GM20000 (cell line): ENCODE measurements around the gene ADAM11.

Experiments used
- DNase-seq: peaks from one replicate; pipeline ENCODE4 v3.0.0; 2012; ENCODE audit warnings: low spot score
- TF ChIP-seq, protein P1 (sequence below): IDR thresholded peaks from 2 replicates; pipeline ENCODE4 v1.5.1; 2012; ENCODE audit warnings: mild to moderate bottlenecking, control low read depth; ENCODE audit errors: extremely low read depth, missing control alignments

ADAM11 gene

DNA sequence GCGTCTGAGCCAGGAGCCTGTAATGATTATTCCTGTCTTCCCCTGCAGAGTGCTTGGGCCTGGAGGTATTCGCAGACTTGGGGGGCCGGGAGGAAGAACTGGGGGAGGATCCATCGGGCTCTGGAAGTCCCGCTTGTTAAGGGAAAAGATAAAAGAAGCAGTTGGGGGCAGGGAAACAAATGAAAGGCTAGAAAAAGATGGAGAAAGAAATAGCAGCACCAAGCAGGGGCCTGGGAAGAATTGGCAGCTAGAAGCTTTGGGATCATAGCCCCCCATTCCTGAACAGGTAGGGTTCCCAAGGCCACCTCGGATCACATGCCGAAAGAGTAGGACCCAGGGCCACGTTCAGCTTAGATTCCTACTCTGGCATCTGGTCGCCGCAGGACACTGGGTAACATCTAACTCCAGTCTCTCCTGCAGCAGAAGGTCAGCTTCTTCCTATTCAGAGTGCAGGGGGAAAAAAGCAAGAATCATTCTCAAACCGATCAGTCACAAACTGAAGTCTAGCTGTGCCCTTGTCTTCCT lies 23.6 kb downstream of the ADAM11 start:
- TF ChIP-seq, protein P1, sequence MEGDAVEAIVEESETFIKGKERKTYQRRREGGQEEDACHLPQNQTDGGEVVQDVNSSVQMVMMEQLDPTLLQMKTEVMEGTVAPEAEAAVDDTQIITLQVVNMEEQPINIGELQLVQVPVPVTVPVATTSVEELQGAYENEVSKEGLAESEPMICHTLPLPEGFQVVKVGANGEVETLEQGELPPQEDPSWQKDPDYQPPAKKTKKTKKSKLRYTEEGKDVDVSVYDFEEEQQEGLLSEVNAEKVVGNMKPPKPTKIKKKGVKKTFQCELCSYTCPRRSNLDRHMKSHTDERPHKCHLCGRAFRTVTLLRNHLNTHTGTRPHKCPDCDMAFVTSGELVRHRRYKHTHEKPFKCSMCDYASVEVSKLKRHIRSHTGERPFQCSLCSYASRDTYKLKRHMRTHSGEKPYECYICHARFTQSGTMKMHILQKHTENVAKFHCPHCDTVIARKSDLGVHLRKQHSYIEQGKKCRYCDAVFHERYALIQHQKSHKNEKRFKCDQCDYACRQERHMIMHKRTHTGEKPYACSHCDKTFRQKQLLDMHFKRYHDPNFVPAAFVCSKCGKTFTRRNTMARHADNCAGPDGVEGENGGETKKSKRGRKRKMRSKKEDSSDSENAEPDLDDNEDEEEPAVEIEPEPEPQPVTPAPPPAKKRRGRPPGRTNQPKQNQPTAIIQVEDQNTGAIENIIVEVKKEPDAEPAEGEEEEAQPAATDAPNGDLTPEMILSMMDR, result no peak
- DNase-seq, result no peak

DNA sequence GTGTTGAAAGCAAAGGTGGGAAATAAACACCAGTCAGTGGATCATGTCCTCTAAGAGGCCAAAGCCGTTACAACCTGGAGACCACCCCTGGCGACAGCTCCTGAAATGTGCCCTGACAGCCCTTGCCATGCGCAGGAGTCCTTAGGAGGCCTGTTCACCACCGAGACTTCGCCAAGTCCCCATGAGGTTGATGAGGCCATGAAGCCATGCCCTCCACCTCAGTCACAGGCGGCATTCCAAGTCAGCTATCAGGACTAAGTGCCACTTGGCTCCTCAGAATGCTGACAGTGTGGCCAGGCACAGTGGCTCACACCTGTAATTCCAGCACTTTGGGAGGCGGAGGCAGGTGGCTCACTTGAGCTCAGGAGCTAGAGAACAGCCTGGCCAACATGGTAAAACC lies 27.1 kb downstream of the ADAM11 start:
- TF ChIP-seq, protein P1, result no peak

DNA sequence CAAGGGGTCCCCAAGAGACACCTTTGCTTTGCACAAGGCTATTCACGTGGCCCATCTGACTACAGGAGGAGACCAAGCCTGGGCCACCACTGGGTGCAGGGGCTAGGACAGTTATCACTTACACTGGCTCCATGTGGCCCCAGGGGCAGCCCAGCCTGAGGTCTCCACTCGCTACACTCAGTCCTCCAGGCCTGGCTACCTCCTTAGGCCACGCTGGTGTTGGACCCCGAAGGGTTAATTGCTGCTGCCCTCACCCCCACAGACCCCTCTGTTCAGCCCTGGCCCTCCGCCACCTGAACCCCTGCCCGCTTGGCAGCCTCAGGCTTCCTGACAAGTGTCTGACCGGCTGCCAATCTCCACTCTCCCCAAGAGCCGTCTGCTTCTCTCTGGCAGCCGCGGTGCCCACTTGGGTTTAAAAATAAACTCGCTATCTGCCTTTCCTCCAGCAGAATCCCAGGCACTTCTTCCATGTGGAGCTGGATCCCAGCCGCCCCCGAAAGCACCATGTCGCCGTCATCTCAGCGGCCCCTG lies 27.8 kb downstream of the ADAM11 start:
- no peak for DNase-seq
- TF ChIP-seq, protein P1, result no peak

More for the DNA sequence above, 27.1 kb downstream of the ADAM11 start:
- no peak for DNase-seq

DNA sequence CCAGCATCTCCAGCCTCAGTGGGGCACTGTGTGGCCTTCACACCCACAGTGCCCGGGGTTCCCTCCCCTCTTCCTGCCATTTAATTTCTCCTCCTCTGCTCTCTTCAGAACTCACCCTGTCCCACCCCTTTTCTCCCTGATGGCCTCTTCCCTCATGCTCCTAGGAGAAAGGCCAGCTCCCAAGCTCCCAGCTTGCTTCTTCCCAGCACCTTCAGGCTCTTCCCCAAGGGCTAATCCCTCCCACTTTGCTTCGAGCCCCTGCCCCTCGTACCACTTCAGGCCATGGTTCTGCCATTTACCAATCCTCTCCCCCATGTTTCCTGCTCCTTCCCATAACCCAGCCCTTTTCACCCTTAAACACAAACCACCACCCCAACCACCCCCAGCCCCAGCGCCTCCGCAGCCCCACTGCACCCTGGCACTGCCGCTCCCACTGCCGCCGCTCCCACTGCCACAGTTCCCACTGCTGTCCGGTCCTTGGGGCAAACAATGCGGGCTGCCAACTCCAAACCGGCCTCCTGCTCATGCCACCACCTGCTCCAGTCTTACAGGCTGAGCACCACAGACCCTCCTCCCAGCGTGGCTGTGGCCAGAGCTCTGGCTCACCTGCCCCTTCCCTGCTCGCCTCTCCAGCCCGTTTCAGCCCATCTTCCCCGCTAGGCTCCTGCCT lies 28.6 kb downstream of the ADAM11 start:
- DNase-seq, result no peak
- TF ChIP-seq, protein P1, result no peak

DNA sequence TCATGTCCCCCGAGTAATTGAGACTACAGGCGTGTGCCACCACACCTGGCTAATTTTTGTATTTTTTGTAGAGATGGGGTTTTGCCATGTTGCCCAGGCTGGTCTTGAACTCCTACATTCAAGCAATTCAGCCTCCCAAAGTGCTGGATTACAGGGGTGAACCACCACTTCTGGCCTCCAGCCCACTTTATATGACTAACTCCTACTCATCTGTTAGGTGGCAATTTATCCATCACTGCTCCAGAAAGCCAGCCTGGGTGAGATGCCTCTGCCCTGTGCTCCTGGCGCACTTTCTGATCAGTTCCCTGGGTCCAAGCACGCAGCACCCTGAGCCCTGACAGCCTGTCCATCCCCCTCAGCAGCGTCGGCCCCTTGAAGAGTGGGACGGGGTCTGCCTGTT lies 29.4 kb downstream of the ADAM11 start:
- no peak for DNase-seq
- TF ChIP-seq, protein P1, result no peak

DNA sequence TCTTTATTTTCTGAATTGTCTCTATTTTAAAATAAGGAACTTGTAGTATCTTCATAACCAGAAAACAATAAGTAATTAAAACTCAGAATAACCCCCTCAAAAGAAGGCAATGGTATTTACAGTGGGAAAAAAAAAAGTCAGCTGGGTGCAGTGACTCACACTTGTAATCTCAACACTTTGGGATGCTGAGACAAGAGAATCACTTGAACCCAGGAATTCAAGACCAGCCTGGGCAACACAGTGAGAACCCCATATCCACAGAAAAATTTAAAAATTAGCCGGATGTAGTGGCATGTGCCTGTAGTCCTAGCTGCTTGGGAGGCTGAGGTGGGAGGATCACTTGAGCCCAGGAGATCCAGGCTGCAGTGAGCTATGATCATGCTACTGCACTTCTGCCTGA lies 33.5 kb downstream of the ADAM11 start:
- TF ChIP-seq, protein P1, result no peak
- DNase-seq, result no peak
